HepG2 (cell line): ENCODE results near the gene BACH2. TPM values are rescaled to one million over a fixed set of nuclear protein-coding genes. Genes with fewer than 3 reads are reported as not detected.

Source experiments
- CAMTA2 ChIP-seq: sonication (generic); formaldehyde crosslinking; IDR thresholded peaks from 2 replicates; pipeline ENCODE4 v1.4.0; 2020; ENCODE audit warnings: mild to moderate bottlenecking, missing genetic modification reagents, borderline replicate concordance
- DR1 ChIP-seq: sonication (generic); formaldehyde crosslinking; IDR thresholded peaks from 2 replicates; pipeline ENCODE4 v1.8.0; 2021; ENCODE audit warnings: mild to moderate bottlenecking, missing genetic modification reagents, inconsistent platforms
- ELF4 ChIP-seq: sonication (generic); formaldehyde crosslinking; IDR thresholded peaks from 2 replicates; pipeline ENCODE4 v1.5.0; 2020; ENCODE audit warnings: missing genetic modification reagents, mild to moderate bottlenecking, moderate library complexity, borderline replicate concordance
- ETV5 ChIP-seq: IDR thresholded peaks from 2 replicates; pipeline ENCODE4 v1.6.1; 2018; ENCODE audit warnings: missing biosample characterization, missing genetic modification reagents, inconsistent platforms, borderline replicate concordance
- FOSL1 ChIP-seq: sonication (generic); formaldehyde crosslinking; IDR thresholded peaks from 2 replicates; pipeline ENCODE4 v1.9.0; 2021; ENCODE audit warnings: missing genetic modification reagents, borderline replicate concordance
- FOXO1 ChIP-seq: sonication (generic); formaldehyde crosslinking; IDR thresholded peaks from 2 replicates; pipeline ENCODE4 v1.4.0; 2020; ENCODE audit warnings: missing genetic modification reagents
- HCFC1 ChIP-seq: fragments of 150-350 bp; IDR thresholded peaks from 2 replicates; pipeline ENCODE4 v1.6.1; 2014; ENCODE audit warnings: low read depth, low read length
- HNRNPH1 ChIP-seq: fragments of 200-400 bp; formaldehyde crosslinking; optimal IDR thresholded peaks from 2 replicates; pipeline ENCODE3; 2017; ENCODE audit warnings: mild to moderate bottlenecking, low read depth, low read length
- HNRNPLL ChIP-seq: fragments of 200-400 bp; formaldehyde crosslinking; IDR thresholded peaks from 2 replicates; pipeline ENCODE4 v1.6.1; 2017; ENCODE audit warnings: mild to moderate bottlenecking, low read depth, low read length; ENCODE audit not compliant: poor library complexity, severe bottlenecking
- KDM5A ChIP-seq: fragments of 200-600 bp; sonication (generic); IDR thresholded peaks from 2 replicates; pipeline ENCODE4 v1.7.0; 2018; ENCODE audit warnings: antibody characterized with exemption, mild to moderate bottlenecking, low read length, borderline replicate concordance
- MAFF ChIP-seq: IDR thresholded peaks from 2 replicates; pipeline ENCODE4 v1.6.1; 2011; ENCODE audit warnings: low read depth, low read length, improper control_type of control experiment
- MLXIP ChIP-seq: sonication (generic); formaldehyde crosslinking; IDR thresholded peaks from 2 replicates; pipeline ENCODE4 v1.9.0; 2021; ENCODE audit warnings: missing genetic modification reagents, borderline replicate concordance
- MYNN ChIP-seq: sonication (generic); formaldehyde crosslinking; IDR thresholded peaks from 2 replicates; pipeline ENCODE4 v1.4.0; 2020; ENCODE audit warnings: mild to moderate bottlenecking, low read depth, missing genetic modification reagents
- PAWR ChIP-seq: sonication (generic); formaldehyde crosslinking; IDR thresholded peaks from 2 replicates; pipeline ENCODE4 v1.4.0; 2020; ENCODE audit warnings: missing genetic modification reagents, mild to moderate bottlenecking, borderline replicate concordance
- PCBP2 ChIP-seq: fragments of 200-400 bp; formaldehyde crosslinking; optimal IDR thresholded peaks from 2 replicates; pipeline ENCODE3; 2018; ENCODE audit warnings: low read length, low read depth; ENCODE audit not compliant: poor library complexity, severe bottlenecking
- PLSCR1 ChIP-seq: sonication (generic); formaldehyde crosslinking; IDR thresholded peaks from 2 replicates; pipeline ENCODE4 v1.5.0; 2020; ENCODE audit warnings: missing genetic modification reagents, mild to moderate bottlenecking, borderline replicate concordance
- RFXAP ChIP-seq: sonication (generic); formaldehyde crosslinking; IDR thresholded peaks from 2 replicates; pipeline ENCODE4 v1.4.0; 2020; ENCODE audit warnings: missing genetic modification reagents, borderline replicate concordance
- SNAPC5 ChIP-seq: sonication (generic); formaldehyde crosslinking; IDR thresholded peaks from 2 replicates; pipeline ENCODE4 v1.8.1; 2023; ENCODE audit warnings: mild to moderate bottlenecking, missing genetic modification reagents, borderline replicate concordance
- TP53 ChIP-seq: sonication (generic); formaldehyde crosslinking; conservative IDR thresholded peaks from 2 replicates; pipeline ENCODE4 v1.4.0; 2020; ENCODE audit warnings: missing genetic modification reagents
- ZBTB8A ChIP-seq: sonication (generic); formaldehyde crosslinking; IDR thresholded peaks from 2 replicates; pipeline ENCODE4 v1.4.0; 2020; ENCODE audit warnings: mild to moderate bottlenecking, low read depth, missing genetic modification reagents, borderline replicate concordance
- ZNF18 ChIP-seq: sonication (generic); formaldehyde crosslinking; IDR thresholded peaks from 2 replicates; pipeline ENCODE4 v1.8.0; 2022; ENCODE audit warnings: mild to moderate bottlenecking, missing genetic modification reagents; ENCODE audit not compliant: insufficient replicate concordance
- ZNF414 ChIP-seq: sonication (generic); formaldehyde crosslinking; IDR thresholded peaks from 2 replicates; pipeline ENCODE4 v1.5.0; 2020; ENCODE audit warnings: missing genetic modification reagents
- ZNF501 ChIP-seq: sonication (generic); formaldehyde crosslinking; IDR thresholded peaks from 2 replicates; pipeline ENCODE4 v1.5.1; 2020; ENCODE audit warnings: mild to moderate bottlenecking, moderate library complexity, missing genetic modification reagents
- ZNF747 ChIP-seq: sonication (generic); formaldehyde crosslinking; IDR thresholded peaks from 2 replicates; pipeline ENCODE4 v1.8.1; 2023; ENCODE audit warnings: missing genetic modification reagents, mild to moderate bottlenecking, borderline replicate concordance
- polyA plus RNA-seq, 8 experiments: library from polyadenylated mRNA; depleted of rRNA in 3 of 8; stranded (reverse) in 7 of 8; unstranded in 1 of 8; fragments of >200 nt; fragmentation: Illumina TruSeq in 4 of 8; extraction: Trizol in 4 of 8; gene quantifications; 2 replicates each; pipeline versions ENCODE4 v1.2.1 to v1.2.3, GENCODE V29; 2011 to 2016; ENCODE audit warnings: low read depth in 4 of 8, missing spikeins in 1 of 8, mixed read lengths in 1 of 8; ENCODE audit not compliant: insufficient read depth in 1 of 8
- total RNA-seq, 5 experiments: library from RNA; depleted of rRNA; stranded (reverse); fragments of >200 nt; fragmentation: Illumina TruSeq; extraction: Trizol; gene quantifications; 2 replicates each; pipeline ENCODE4 v1.2.3, GENCODE V29; 2016; ENCODE audit warnings: low read depth in 1 of 5

The BACH2 gene
- total and polyA plus RNA-seq, 2 of the 13 experiments (the other 11 are each of a cell fraction or from before 2014, with no cell fraction given), result 0.01 TPM; not detected in 1

- TF ChIP-seq MLXIP (CRISPR knock-in tag), result peak; percentile 80
- TF ChIP-seq ZNF414 (CRISPR knock-in tag), result no peak
- TF ChIP-seq KDM5A, result no peak
- TF ChIP-seq HCFC1, result no peak
- TF ChIP-seq FOSL1, result peak; percentile 54; the same call in 1 of the 2 replicates
- TF ChIP-seq PCBP2, result no peak
- TF ChIP-seq DR1 (CRISPR knock-in tag), result no peak; the same call in 1 of the 2 replicates
- TF ChIP-seq ZNF18 (CRISPR knock-in tag), result no peak
- TF ChIP-seq HNRNPLL, result no peak
- TF ChIP-seq MYNN, result peak; percentile 83; the same call in 1 of the 2 replicates
- no peak for TF ChIP-seq TP53 (CRISPR knock-in tag)
- no peak for TF ChIP-seq PAWR (CRISPR knock-in tag)
- no peak for TF ChIP-seq SNAPC5 (CRISPR knock-in tag)
- no peak for TF ChIP-seq HNRNPH1
- no peak for TF ChIP-seq MAFF
- TF ChIP-seq RFXAP (CRISPR knock-in tag), result no peak
- no peak; the same call in 1 of the 2 replicates for TF ChIP-seq CAMTA2
- TF ChIP-seq ZNF501 (CRISPR knock-in tag), result 0 out of 2 replicates have a peak, but pooled peaks have one; percentile 31
- TF ChIP-seq PLSCR1, result no peak
- peak; percentile 49; the same call in 1 of the 2 replicates for TF ChIP-seq ETV5 (CRISPR knock-in tag)
- peak; percentile 62 for TF ChIP-seq FOXO1 (CRISPR knock-in tag)
- no peak for TF ChIP-seq ELF4 (CRISPR knock-in tag)
- TF ChIP-seq ZNF747 (CRISPR knock-in tag), result no peak
- no peak for TF ChIP-seq ZBTB8A (CRISPR knock-in tag)
These were observed 401.3 kb downstream of the BACH2 start (continued) for GRCh38 chr6:89895276-89895874.
